ENCODE results near the gene CRYGS. TPM values are rescaled to one million over a fixed set of nuclear protein-coding genes. Genes with fewer than 3 reads are reported as not detected.

CRYGS gene
- total and polyA plus RNA-seq, 9 donors: 1.2 to 3.3 (median 2.2) TPM

DNA sequence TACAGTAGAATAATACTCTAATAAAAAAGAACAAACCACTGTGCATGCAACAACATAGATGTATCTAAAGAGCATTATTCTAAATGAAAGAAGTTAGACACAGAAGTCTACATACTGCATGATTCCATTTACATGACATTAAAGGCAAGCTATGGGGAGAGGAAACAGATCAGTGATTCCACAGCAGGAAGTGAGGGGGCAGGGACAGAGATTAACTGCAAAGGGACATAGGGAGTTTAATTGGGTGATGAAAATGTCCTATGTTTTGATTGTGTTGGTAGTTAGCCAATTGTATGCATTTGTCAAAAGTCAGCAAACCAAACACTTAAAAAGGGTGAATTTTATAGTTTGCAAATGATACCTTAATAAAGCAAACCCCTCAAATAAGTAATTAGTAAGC, 13.8 kb downstream of the CRYGS start:
- intact Hi-C loops (cut with DNase I): loop anchor here in 2 of 4 donors (5.0 to 10.0 kb wide), 2 partner anchors 546 to 558 kb away; no protein-coding TSS in a partner anchor
- Histone ChIP-seq H3K27me3 (no peaks in the 10 kb centered on the region), H3K9me3 (no peaks in the 10 kb centered on the region), H3K4me1 (ENCODE audit: insufficient read depth) (no peaks in the 10 kb centered on the region), H3K36me3 (no peaks in the 10 kb centered on the region), H3K4me3 (no peak overlapping the region), H3K27ac (no peak overlapping the region)
- DNase-seq: no peak
- TF ChIP-seq EP300 (IDR thresholded peaks at IDR 0.05) (no peak), POLR2A (IDR thresholded peaks at IDR 0.05) (no peak)
- TF ChIP-seq, protein P1, sequence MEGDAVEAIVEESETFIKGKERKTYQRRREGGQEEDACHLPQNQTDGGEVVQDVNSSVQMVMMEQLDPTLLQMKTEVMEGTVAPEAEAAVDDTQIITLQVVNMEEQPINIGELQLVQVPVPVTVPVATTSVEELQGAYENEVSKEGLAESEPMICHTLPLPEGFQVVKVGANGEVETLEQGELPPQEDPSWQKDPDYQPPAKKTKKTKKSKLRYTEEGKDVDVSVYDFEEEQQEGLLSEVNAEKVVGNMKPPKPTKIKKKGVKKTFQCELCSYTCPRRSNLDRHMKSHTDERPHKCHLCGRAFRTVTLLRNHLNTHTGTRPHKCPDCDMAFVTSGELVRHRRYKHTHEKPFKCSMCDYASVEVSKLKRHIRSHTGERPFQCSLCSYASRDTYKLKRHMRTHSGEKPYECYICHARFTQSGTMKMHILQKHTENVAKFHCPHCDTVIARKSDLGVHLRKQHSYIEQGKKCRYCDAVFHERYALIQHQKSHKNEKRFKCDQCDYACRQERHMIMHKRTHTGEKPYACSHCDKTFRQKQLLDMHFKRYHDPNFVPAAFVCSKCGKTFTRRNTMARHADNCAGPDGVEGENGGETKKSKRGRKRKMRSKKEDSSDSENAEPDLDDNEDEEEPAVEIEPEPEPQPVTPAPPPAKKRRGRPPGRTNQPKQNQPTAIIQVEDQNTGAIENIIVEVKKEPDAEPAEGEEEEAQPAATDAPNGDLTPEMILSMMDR (IDR thresholded peaks at IDR 0.05): no peak

DNA sequence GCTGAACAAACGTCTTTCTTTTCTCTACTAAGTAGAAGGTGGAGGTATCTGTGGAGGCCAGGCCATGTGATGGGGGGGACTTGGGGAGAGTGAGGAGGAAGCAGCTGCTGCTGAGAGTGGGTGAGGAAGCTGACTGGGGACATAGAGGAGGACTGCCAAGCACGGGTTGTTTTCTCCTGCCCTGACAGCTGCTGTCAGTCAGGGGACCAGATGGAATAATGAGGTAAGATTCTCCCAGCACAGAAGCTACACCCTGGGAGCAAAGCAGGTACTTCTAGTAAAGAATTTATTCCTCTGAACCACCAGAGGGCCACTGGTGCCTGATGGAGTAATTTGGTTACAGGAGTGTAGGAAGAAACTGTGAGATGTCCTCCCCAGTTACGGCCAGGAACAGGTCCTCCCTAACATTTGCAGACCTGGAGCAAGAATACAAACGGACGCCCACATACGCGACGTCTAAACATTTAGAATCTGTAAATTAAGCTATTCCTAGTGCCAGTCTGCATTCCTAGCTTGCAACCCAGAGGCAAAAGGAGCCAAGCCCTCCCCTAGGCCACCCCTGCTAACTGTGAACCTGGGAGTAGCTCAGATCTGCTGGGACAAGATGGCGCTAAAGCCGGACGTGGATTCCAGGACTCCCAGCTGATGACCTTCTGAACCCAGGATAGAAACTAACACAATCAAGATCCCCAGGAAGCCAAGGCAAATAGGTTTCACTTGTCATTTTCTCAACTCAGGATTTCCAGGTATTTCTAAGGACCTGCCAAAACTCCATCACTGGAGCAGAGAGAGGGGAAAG, 14.8 kb downstream of the CRYGS start:
- intact Hi-C loops (cut with DNase I): no loop called here
- Histone ChIP-seq H3K27me3 (no peaks in the 10 kb centered on the region), H3K9me3 (no peaks in the 10 kb centered on the region), H3K4me1 (ENCODE audit: insufficient read depth) (no peaks in the 10 kb centered on the region), H3K4me3 (no peak overlapping the region), H3K27ac (no peak overlapping the region), H3K36me3 (no peaks in the 10 kb centered on the region)
- no peak for TF ChIP-seq EP300 (IDR thresholded peaks at IDR 0.05)
- TF ChIP-seq, protein P1 (IDR thresholded peaks at IDR 0.05): no peak
- no peak for TF ChIP-seq POLR2A (IDR thresholded peaks at IDR 0.05)
- 73 to 81% (median 76%) methylated on average over 11 of the region's 11 CpGs for WGBS, 3 donors
- no peak for DNase-seq

DNA sequence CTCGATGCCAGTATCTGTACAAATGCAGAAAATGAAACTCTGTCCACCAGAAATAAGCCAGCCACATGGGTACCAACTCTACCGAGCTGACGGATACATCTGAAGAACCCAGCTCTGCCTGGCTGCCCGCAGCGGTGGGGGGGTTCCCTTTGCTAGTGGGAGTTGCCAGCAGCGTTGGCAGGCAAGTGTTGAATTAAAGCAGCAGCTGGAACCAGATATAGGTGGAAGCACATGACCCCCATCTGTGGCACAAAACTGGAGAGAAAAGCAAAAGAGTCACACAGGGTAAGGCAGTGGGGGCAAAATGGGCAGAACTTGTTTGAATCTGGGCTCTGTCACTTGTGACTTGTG, 17.9 kb downstream of the CRYGS start:
- intact Hi-C loops (cut with DNase I): no loop called here
- DNase-seq: no peak
- H3K27ac ChIP-seq: no peak overlapping the region
- no peaks in the 10 kb centered on the region for H3K27me3 ChIP-seq
- no peaks in the 10 kb centered on the region for H3K36me3 ChIP-seq
- no peaks in the 10 kb centered on the region for H3K4me1 ChIP-seq (ENCODE audit: insufficient read depth)
- WGBS, 3 donors: 32 to 38% (median 34%) methylated on average over 6 of the region's 6 CpGs
- no peak for TF ChIP-seq POLR2A (IDR thresholded peaks at IDR 0.05)
- no peak for TF ChIP-seq EP300 (IDR thresholded peaks at IDR 0.05)
- TF ChIP-seq, protein P1 (IDR thresholded peaks at IDR 0.05): no peak
- no peaks in the 10 kb centered on the region for H3K9me3 ChIP-seq
- no peak overlapping the region for H3K4me3 ChIP-seq

DNA sequence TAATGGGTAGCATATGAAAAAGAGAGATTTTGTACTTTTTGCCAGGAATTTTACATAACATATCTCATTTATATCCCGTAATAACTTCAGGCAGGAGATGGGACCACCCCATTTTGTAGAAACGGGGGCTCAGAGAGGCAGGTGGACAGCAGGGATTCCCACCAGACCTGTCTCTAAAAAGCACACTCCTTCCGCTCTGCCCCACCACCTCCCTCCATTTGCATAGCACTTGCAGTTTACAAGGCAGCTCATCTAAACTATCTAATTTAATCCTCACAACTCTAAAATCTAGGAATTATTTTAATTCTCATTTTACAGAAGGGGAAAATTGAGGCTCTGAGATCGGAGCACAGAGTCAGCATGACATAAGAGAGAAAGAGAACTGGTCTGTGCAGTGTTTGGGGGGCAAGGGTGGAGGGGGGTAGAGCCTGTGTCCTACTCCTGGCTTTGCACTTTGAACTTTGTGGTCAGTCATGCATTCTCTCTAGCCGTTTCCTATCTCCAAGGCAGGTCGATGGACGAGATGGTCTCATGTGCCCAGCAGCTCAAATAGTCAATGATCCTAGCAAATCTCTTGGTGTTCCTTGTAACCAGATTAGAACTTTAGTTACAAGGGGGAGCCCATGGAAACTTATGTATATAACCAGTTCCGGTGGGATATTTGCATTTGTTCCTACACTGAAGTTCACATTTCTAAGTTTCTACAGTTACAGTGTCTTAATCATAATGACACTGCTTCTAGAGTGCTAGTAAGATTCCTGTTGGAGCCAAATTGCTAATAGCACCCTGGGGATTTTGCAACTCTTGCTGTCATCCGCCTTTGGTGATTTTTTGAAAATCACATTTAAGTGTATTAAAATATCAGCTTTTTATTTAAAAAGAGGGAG, 18.6 kb downstream of the CRYGS start:
- H3K4me3 ChIP-seq: no peak overlapping the region

More for the DNA sequence above, 18.6 kb downstream of the CRYGS start:
- no peaks in the 10 kb centered on the region for H3K4me1 ChIP-seq (ENCODE audit: insufficient read depth)
- no peaks in the 10 kb centered on the region for H3K9me3 ChIP-seq
- no peaks in the 10 kb centered on the region for H3K27me3 ChIP-seq
- H3K36me3 ChIP-seq: no peaks in the 10 kb centered on the region
- DNase-seq: no peak
- WGBS, 3 donors: 55 to 60% (median 59%) methylated on average over 9 of the region's 9 CpGs
- no peak overlapping the region for H3K27ac ChIP-seq
- TF ChIP-seq EP300 (IDR thresholded peaks at IDR 0.05) (no peak), POLR2A (IDR thresholded peaks at IDR 0.05) (no peak)
- TF ChIP-seq, protein P1 (IDR thresholded peaks at IDR 0.05): no peak
- intact Hi-C loops (cut with DNase I): no loop called here

Data from ovary (tissue), 9 donors.